Stomach (tissue), 9 donors: ENCODE measurements around the gene LZTS2. TPM values are rescaled to one million over a fixed set of nuclear protein-coding genes. Genes with fewer than 3 reads are reported as not detected.

ENCODE experiments used
- DNase-seq, 2 donors: peaks; one replicate each; pipeline versions ENCODE4 v3.0.0 to v3.0.0-alpha.2; 2013 to 2019
- H3K27ac ChIP-seq, 5 donors: fragments of 200-600 bp in 4 of 5; sonication (generic) in 4 of 5; one replicate each; pipeline ENCODE4 v1.5.1; 2013 to 2019; ENCODE audit warnings: mild to moderate bottlenecking in 1 of 5, moderate library complexity in 1 of 5
- H3K27me3 ChIP-seq, 3 donors: fragments of 200-600 bp; sonication (generic); one replicate each; pipeline ENCODE4 v1.5.1; 2017 to 2019; ENCODE audit warnings: mixed run types in 1 of 3
- H3K36me3 ChIP-seq, 4 donors: fragments of 200-600 bp; sonication (generic); 1 replicate in 3 of 4; 2 replicates in 1 of 4; pipeline ENCODE4 v1.5.1; 2016 to 2019
- H3K4me1 ChIP-seq, 4 donors: fragments of 200-600 bp; sonication (generic); one replicate each; pipeline ENCODE4 v1.5.1; 2016 to 2019
- H3K4me3 ChIP-seq, 4 donors: fragments of 200-600 bp; sonication (generic) in 3 of 4; one replicate each; pipeline ENCODE4 v1.5.1; 2016 to 2019; ENCODE audit warnings: mild to moderate bottlenecking in 1 of 4
- H3K9me3 ChIP-seq, 4 donors: fragments of 200-600 bp; sonication (generic); one replicate each; pipeline ENCODE4 v1.5.1; 2016 to 2019
- CTCF ChIP-seq, 7 experiments: fragments of 450-650 bp in 4 of 7; fragments of 200-600 bp in 3 of 7; sonication (generic) in 3 of 7; IDR thresholded peaks; one replicate each; pipeline ENCODE4 v1.5.1; 2016 to 2019; ENCODE audit warnings: antibody characterized with exemption in 7 of 7, control low read depth in 2 of 7, mild to moderate bottlenecking in 1 of 7
- EP300 ChIP-seq: sonication (generic); formaldehyde crosslinking; IDR thresholded peaks from one replicate; pipeline ENCODE4 v1.6.1; 2017; ENCODE audit warnings: antibody characterized with exemption
- POLR2A ChIP-seq, 4 donors: fragments of 450-650 bp; IDR thresholded peaks; one replicate each; pipeline ENCODE4 v1.6.1; 2016; ENCODE audit warnings: antibody characterized with exemption in 4 of 4, control low read depth in 2 of 4, mild to moderate bottlenecking in 1 of 4, moderate library complexity in 1 of 4
- POLR2AphosphoS5 ChIP-seq, 3 donors: sonication (generic); formaldehyde crosslinking; IDR thresholded peaks; one replicate each; pipeline ENCODE4 v1.6.1; 2016; ENCODE audit warnings: antibody characterized with exemption in 3 of 3
- WGBS, 5 donors: extraction: QIAGEN DNeasy Blood & Tissue Kit in 3 of 5; methylation state at CpG; one replicate each; pipeline versions ENCODE4 v1.1.5 to v1.1.7; 2013 to 2018; 5-methylcytosine and 5-hydroxymethylcytosine counted together
- intact Hi-C: fragments of 100-400 bp; cut with DNase I; formaldehyde crosslinking; loops from one replicate; pipeline ENCODE4 v1.15.1; 2023; ENCODE audit warnings: low total_unique reads
- polyA plus RNA-seq, 3 donors: library from polyadenylated mRNA; stranded (reverse); fragments of 200-250 nt; gene quantifications; one replicate each; pipeline ENCODE4 v1.2.3, GENCODE V29; 2013
- total RNA-seq, 5 donors: library from RNA; depleted of rRNA; stranded (reverse); fragments of >200 nt; gene quantifications; one replicate each; pipeline versions ENCODE4 v1.1.0 to v1.2.3, GENCODE V29; 2014 to 2016
- donor health status: healthy with polysubstance abuse.
- donor health status: Bipolar disorder and iron deficiency.
- donor health status: healthy.

Gene LZTS2
- total and polyA plus RNA-seq, 8 donors, result 34.7 to 70.7 (median 48.0) TPM

- Histone ChIP-seq H3K4me1 (peaks cover 14 to 33% (median 30%) of the 10 kb centered on the region in 4 donors), H3K27me3 (peaks cover 15 to 75% (median 44%) of the 10 kb centered on the region in 3 donors), H3K36me3 (no peaks in the 10 kb centered on the region), H3K9me3 (no peaks in the 10 kb centered on the region), H3K4me3 (no peak overlapping the region), H3K27ac (no peak overlapping the region)
- 12 to 19% (median 12%) methylated on average over 55 to 62 of the region's 62 CpGs for WGBS, 5 donors
- DNase-seq, result peak in 1 of 2 donors; percentile 63
- TF ChIP-seq CTCF (IDR thresholded peaks at IDR 0.05), result peak in 1 of 7 experiments; percentile 9
- no peak for TF ChIP-seq POLR2AphosphoS5 (IDR thresholded peaks at IDR 0.05)
- intact Hi-C loops, result no loop called here
Observed at GRCh38 chr10:101047961-101048892, 48.6 kb downstream of the LZTS2 start.

- H3K4me1 ChIP-seq, result peaks cover 10 to 26% (median 23%) of the 10 kb centered on the region in 4 donors
- no peaks in the 10 kb centered on the region for H3K36me3 ChIP-seq
- H3K27ac ChIP-seq, result no peak overlapping the region
- intact Hi-C loops, result no loop called here
- peak overlapping the region; percentile 12 to 28 (median 20) for H3K4me3 ChIP-seq
- WGBS, 5 donors, result 11 to 23% (median 13%) methylated on average over 23 to 42 of the region's 42 CpGs
- peaks cover 15 to 70% (median 44%) of the 10 kb centered on the region in 3 donors for H3K27me3 ChIP-seq
- TF ChIP-seq CTCF (IDR thresholded peaks at IDR 0.05) (peak in 5 of 7 experiments; percentile 57 to 93 (median 79)), POLR2AphosphoS5 (IDR thresholded peaks at IDR 0.05) (no peak), EP300 (no peak), POLR2A (IDR thresholded peaks at IDR 0.05) (no peak)
- no peaks in the 10 kb centered on the region for H3K9me3 ChIP-seq
- peak; percentile 82 to 85 for DNase-seq
Observed at GRCh38 chr10:101050208-101051069, 50.8 kb downstream of the LZTS2 start.

DNA sequence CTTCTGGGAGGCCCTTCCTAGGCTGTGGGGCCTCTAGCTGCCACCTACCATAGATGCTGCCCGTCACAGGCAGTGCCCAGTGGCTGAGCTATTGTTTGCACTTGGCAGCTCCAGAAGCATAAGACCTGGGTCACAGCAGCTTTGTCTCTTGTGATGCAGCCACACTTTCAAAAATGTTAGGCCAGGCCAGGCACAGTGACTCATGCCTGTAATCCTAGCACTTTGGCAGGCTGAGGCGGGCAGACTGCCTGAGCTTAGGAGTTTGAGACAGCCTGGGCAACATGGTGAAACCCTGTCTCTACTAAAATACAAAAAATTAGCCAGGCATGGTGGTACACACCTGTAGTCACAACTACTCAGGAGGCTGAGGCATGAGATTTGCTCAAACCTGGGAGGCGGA is 52.7 kb downstream of the LZTS2 start:
- intact Hi-C loops, result no loop called here
- peaks cover 10 to 26% (median 23%) of the 10 kb centered on the region in 4 donors for H3K4me1 ChIP-seq
- TF ChIP-seq CTCF (IDR thresholded peaks at IDR 0.05), result no peak
- TF ChIP-seq POLR2A (IDR thresholded peaks at IDR 0.05), result no peak
- no peak for TF ChIP-seq POLR2AphosphoS5 (IDR thresholded peaks at IDR 0.05)
- no peak for TF ChIP-seq EP300
- no peak for DNase-seq
- H3K4me3 ChIP-seq, result no peak overlapping the region
- H3K27me3 ChIP-seq, result peaks cover 15 to 53% (median 36%) of the 10 kb centered on the region in 3 donors
- 64 to 73% (median 70%) methylated on average over 3 of the region's 3 CpGs for WGBS, 5 donors
- H3K9me3 ChIP-seq, result no peaks in the 10 kb centered on the region
- H3K36me3 ChIP-seq, result no peaks in the 10 kb centered on the region
- H3K27ac ChIP-seq, result no peak overlapping the region

DNA sequence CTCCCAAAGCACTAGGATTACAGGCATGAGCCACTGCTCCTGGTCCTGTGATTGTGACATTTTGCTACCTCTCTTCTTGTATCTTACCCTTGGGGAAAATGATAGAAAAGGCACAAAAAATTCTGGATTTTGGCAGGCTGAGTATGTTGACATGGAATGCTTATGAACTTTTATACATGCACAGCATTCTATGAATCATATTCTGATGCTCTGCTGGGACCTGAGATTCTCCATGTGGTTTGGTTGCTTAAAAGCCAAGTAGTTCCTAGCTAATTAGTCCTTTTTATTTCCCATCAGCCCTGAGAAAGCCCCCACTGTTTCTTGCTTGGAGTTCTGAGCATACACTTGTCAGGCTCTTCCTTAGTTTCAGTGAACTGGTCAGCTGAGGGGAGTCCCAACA is 53.9 kb downstream of the LZTS2 start:
- Histone ChIP-seq H3K27me3 (peaks cover 7 to 41% (median 24%) of the 10 kb centered on the region in 3 donors), H3K27ac (no peak overlapping the region), H3K4me3 (no peak overlapping the region), H3K36me3 (no peaks in the 10 kb centered on the region), H3K4me1 (peaks cover 10 to 18% (median 14%) of the 10 kb centered on the region in 4 donors), H3K9me3 (no peaks in the 10 kb centered on the region)
- intact Hi-C loops, result no loop called here
- DNase-seq, result no peak
- TF ChIP-seq EP300 (no peak), POLR2AphosphoS5 (IDR thresholded peaks at IDR 0.05) (no peak), CTCF (IDR thresholded peaks at IDR 0.05) (no peak), POLR2A (IDR thresholded peaks at IDR 0.05) (no peak)
